Adipocyte (in vitro differentiated cells): Measurements from ENCODE around the gene DDX46.

Experiments used
- DNase-seq: peaks from one replicate; pipeline ENCODE4 v3.0.0-alpha.2; 2015; ENCODE audit warnings: low read depth
- H3K27me3 ChIP-seq: replicated peaks from 2 replicates; pipeline ENCODE4 v1.7.0; 2013; ENCODE audit warnings: mild to moderate bottlenecking, low read length, moderate library complexity; ENCODE audit not compliant: control insufficient read depth, insufficient read depth
- H3K36me3 ChIP-seq: 2 replicates; pipeline ENCODE4 v1.7.0; 2013; ENCODE audit warnings: low read length, mild to moderate bottlenecking, moderate library complexity; ENCODE audit not compliant: control insufficient read depth, insufficient read depth, severe bottlenecking
- H3K4me1 ChIP-seq: 2 replicates; pipeline ENCODE4 v1.7.0; 2013; ENCODE audit warnings: mild to moderate bottlenecking, low read length, moderate library complexity; ENCODE audit not compliant: control insufficient read depth, insufficient read depth
- H3K4me3 ChIP-seq: 2 replicates; pipeline ENCODE4 v1.7.0; 2013; ENCODE audit warnings: mild to moderate bottlenecking, low read length, moderate library complexity
- H3K9ac ChIP-seq: 2 replicates; pipeline ENCODE4 v1.7.0; 2013; ENCODE audit warnings: mild to moderate bottlenecking, low read length, moderate library complexity
- H3K9me3 ChIP-seq: 2 replicates; pipeline ENCODE4 v1.7.0; 2013; ENCODE audit warnings: mild to moderate bottlenecking, low read length, moderate library complexity; ENCODE audit not compliant: control insufficient read depth

DDX46 gene

DNA sequence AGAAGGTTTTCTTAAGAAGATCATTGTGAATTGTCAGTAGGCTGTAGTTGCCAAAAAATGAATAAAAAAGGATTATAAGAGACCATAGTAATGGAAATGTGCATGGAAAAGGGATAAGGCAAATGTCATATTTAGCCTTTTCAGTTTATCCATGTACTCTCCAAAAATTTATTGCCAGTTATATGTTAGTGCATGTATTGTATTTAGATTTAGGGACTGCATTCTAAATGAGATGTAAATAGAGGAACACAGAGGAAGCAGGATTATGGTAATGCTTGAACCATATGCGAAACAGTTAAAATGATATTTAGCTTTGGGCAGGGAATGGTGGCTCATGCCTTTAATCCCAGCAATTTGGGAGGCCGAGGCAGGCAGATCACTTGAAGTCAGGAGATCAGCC lies 33.0 kb downstream of the DDX46 start:
- H3K9ac ChIP-seq: no peak overlapping the region
- H3K36me3 ChIP-seq: peaks cover 86% of the 10 kb centered on the region
- H3K9me3 ChIP-seq: no peaks in the 10 kb centered on the region
- H3K4me1 ChIP-seq: no peaks in the 10 kb centered on the region
- H3K27me3 ChIP-seq: no peaks in the 10 kb centered on the region
- DNase-seq: no peak
- no peak overlapping the region for H3K4me3 ChIP-seq

DNA sequence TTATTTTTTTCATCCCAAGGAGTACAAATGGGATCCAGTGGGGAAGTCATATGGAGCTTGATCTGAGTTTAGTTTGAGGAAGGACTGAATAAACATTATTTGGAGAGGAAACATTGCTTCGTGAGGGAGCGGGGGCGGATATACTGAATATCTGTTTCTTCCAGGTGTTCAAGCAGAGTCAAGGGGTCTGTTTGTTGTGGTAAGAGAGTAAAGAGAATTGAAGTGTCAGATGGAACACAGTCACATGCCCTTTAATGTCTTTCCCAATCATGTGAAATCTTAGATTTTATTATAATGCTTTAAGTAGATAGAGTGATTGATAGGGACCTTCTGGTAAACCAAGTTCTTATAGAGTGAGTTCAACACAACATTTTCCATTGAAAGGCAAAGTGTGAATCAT lies 33.7 kb downstream of the DDX46 start:
- H3K4me1 ChIP-seq: no peaks in the 10 kb centered on the region

GRCh38 chr5:134793111-134793510 lies 34.5 kb downstream of the DDX46 start:
- Histone ChIP-seq H3K9me3 (no peaks in the 10 kb centered on the region), H3K9ac (no peak overlapping the region), H3K36me3 (peaks cover 86% of the 10 kb centered on the region), H3K4me3 (no peak overlapping the region), H3K27me3 (no peaks in the 10 kb centered on the region), H3K4me1 (no peaks in the 10 kb centered on the region)
- DNase-seq: no peak

More for the DNA sequence above, 33.7 kb downstream of the DDX46 start:
- peaks cover 83% of the 10 kb centered on the region for H3K36me3 ChIP-seq
- H3K4me3 ChIP-seq: no peak overlapping the region
- H3K9me3 ChIP-seq: no peaks in the 10 kb centered on the region
- no peak for DNase-seq
- no peak overlapping the region for H3K9ac ChIP-seq
- H3K27me3 ChIP-seq: no peaks in the 10 kb centered on the region

DNA sequence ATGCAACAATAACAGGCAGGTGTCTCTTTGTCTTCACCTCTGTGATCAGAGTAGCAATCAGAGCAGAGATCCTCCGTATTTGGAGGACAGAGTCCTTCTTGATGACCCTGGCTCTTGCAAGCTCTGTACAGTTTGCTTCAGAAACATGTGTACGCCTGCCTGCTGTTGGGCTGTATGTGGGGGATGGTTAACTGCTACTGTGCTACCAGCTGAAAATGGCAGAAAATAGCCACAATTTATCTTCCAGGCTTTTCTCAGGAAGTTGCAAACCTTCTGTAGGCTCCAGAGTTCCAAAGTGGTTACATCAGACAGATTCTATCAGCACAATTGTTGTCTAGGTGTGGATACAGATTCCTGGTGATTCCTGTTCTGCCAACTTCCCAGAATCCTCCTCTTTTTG lies 35.5 kb downstream of the DDX46 start:
- Histone ChIP-seq H3K4me1 (no peaks in the 10 kb centered on the region), H3K36me3 (peaks cover 90% of the 10 kb centered on the region), H3K27me3 (no peaks in the 10 kb centered on the region), H3K4me3 (no peak overlapping the region), H3K9ac (no peak overlapping the region), H3K9me3 (no peaks in the 10 kb centered on the region)
- no peak for DNase-seq

DNA sequence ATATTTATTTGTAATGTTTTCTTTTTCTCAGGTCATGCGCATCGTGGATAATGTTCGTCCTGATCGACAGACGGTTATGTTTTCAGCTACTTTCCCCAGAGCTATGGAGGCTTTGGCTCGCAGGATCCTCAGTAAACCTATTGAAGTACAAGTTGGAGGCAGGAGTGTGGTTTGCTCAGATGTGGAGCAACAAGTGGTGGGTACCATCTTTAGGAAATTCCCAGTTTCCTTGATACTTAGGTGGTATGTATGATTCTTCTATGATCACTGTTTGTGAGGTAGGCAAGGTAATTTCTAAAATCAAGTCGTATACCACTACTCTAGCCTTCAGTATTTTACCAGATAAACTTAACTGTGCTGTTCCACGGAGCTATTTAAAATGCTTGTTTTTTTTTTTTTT lies 36.2 kb downstream of the DDX46 start:
- Histone ChIP-seq H3K27me3 (no peaks in the 10 kb centered on the region), H3K9ac (no peak overlapping the region), H3K4me3 (no peak overlapping the region), H3K4me1 (no peaks in the 10 kb centered on the region), H3K9me3 (no peaks in the 10 kb centered on the region), H3K36me3 (peaks cover 89% of the 10 kb centered on the region)
- DNase-seq: no peak

DNA sequence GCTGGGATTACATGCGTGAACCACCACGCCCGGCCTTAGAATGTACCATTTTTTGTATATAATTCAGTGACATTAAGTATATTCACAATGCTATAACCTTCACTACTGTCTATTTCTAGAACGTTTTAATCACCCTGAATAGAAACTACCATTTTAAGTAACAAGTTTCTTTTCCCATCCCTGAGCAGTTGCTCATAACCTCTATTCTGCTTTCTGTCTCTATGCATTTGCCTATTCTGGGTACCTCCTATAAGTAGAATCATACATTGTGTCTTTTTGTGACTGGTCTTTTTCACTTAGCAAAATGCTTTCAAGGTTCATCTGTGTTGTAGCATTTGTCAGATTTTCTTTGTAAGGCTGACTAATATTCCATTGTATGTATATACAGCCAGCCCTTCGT lies 39.9 kb downstream of the DDX46 start:
- H3K36me3 ChIP-seq: peaks cover 72% of the 10 kb centered on the region
- H3K4me1 ChIP-seq: no peaks in the 10 kb centered on the region
- no peaks in the 10 kb centered on the region for H3K27me3 ChIP-seq
- H3K9ac ChIP-seq: no peak overlapping the region
- H3K4me3 ChIP-seq: no peak overlapping the region
- no peaks in the 10 kb centered on the region for H3K9me3 ChIP-seq
- DNase-seq: no peak

- peaks cover 7% of the 10 kb centered on the region for H3K4me1 ChIP-seq
- no peak for DNase-seq
- H3K9me3 ChIP-seq: no peaks in the 10 kb centered on the region
- H3K4me3 ChIP-seq: no peak overlapping the region
- no peak overlapping the region for H3K9ac ChIP-seq
- H3K36me3 ChIP-seq: peaks cover 51% of the 10 kb centered on the region
- H3K27me3 ChIP-seq: no peaks in the 10 kb centered on the region
Measured at GRCh38 chr5:134803821-134804220, 45.2 kb downstream of the DDX46 start.

GRCh38 chr5:134813407-134813806 lies 54.8 kb downstream of the DDX46 start:
- H3K36me3 ChIP-seq: peaks cover 75% of the 10 kb centered on the region
- no peak for DNase-seq

DNA sequence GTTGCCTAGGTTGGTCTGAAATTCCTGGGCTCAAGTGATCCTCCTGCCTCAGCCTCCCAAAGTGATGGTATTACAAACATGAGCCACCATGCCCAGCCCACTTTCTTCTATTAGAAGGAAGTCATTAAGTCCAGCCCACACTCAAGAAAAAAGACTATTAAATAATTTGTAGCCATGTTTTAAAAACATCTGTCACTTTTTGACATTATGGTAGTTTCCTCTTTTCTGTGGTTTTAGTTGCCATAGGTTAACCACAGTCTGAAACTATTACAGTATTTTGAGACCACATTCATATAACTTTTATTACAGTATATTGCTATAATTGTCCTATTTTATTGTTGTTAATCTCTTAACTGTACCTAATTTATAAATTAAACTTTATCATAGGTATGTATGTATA lies 55.2 kb downstream of the DDX46 start:
- H3K4me3 ChIP-seq: no peak overlapping the region
- peaks cover 75% of the 10 kb centered on the region for H3K36me3 ChIP-seq
- H3K9me3 ChIP-seq: no peaks in the 10 kb centered on the region

More at GRCh38 chr5:134813407-134813806, 54.8 kb downstream of the DDX46 start:
- Histone ChIP-seq H3K9me3 (no peaks in the 10 kb centered on the region), H3K9ac (no peak overlapping the region), H3K27me3 (no peaks in the 10 kb centered on the region), H3K4me3 (no peak overlapping the region), H3K4me1 (no peaks in the 10 kb centered on the region)

GRCh38 chr5:134817006-134817405 lies 58.4 kb downstream of the DDX46 start:
- Histone ChIP-seq H3K4me3 (no peak overlapping the region), H3K9me3 (no peaks in the 10 kb centered on the region), H3K27me3 (no peaks in the 10 kb centered on the region), H3K4me1 (no peaks in the 10 kb centered on the region), H3K36me3 (peaks cover 87% of the 10 kb centered on the region), H3K9ac (no peak overlapping the region)
- no peak for DNase-seq

More for the DNA sequence above, 55.2 kb downstream of the DDX46 start:
- Histone ChIP-seq H3K9ac (no peak overlapping the region), H3K4me1 (no peaks in the 10 kb centered on the region), H3K27me3 (no peaks in the 10 kb centered on the region)
- DNase-seq: no peak

- no peak overlapping the region for H3K9ac ChIP-seq
- no peaks in the 10 kb centered on the region for H3K4me1 ChIP-seq
- peaks cover 86% of the 10 kb centered on the region for H3K36me3 ChIP-seq
- H3K4me3 ChIP-seq: no peak overlapping the region
- H3K9me3 ChIP-seq: no peaks in the 10 kb centered on the region
- H3K27me3 ChIP-seq: no peaks in the 10 kb centered on the region
- no peak for DNase-seq
Measured at GRCh38 chr5:134818776-134819175, 60.2 kb downstream of the DDX46 start.

DNA sequence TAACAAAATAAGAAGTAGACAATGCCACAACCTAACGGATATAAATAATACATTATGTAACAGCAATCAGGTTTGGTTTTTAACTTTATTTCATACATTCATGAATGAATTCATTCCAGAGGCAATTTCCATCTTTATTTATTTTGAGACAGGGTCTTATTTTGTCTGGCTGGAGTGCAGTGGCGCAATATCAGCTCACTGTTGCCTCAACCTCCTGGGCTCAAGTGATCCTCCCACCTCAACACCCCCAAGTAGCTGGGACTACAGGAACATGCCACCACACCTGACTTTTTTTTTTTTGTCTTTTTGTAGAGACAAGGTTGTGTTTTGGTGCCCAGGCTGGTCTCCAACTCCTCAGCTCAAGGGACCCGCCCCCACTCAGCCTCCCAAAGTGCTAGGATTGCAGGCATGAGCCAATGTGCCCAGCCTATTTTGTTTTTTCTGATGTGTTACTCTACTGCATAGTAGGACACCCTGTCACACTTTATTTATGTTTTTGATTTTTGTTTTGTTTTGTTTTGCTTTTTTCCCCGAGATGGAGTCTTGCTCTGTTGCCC lies 60.9 kb downstream of the DDX46 start:
- no peak for DNase-seq
- H3K9me3 ChIP-seq: no peaks in the 10 kb centered on the region
- H3K9ac ChIP-seq: no peak overlapping the region
- H3K4me3 ChIP-seq: no peak overlapping the region
- H3K27me3 ChIP-seq: no peaks in the 10 kb centered on the region
- H3K4me1 ChIP-seq: no peaks in the 10 kb centered on the region
- peaks cover 81% of the 10 kb centered on the region for H3K36me3 ChIP-seq
